GM19023 (cell line): ENCODE results near the gene EMP1.

Experiments used
- ATAC-seq: cut with Tn5 transposase; IDR thresholded peaks from one replicate; pipeline ENCODE4 v1.9.1; 2021; ENCODE audit warnings: mild to moderate bottlenecking, moderate library complexity; ENCODE audit not compliant: unreplicated experiment

The EMP1 gene

GRCh38 chr12:13171921-13172859 lies 24.3 kb upstream of the EMP1 start:
- no peak for ATAC-seq

GRCh38 chr12:13173012-13173932 lies 23.3 kb upstream of the EMP1 start:
- peak; percentile 92 for ATAC-seq

- ATAC-seq, result no peak
Measured at GRCh38 chr12:13175499-13175898, 21.0 kb upstream of the EMP1 start.

- no peak for ATAC-seq
Measured at GRCh38 chr12:13176256-13176655, 20.3 kb upstream of the EMP1 start.

- ATAC-seq, result no peak
Measured at GRCh38 chr12:13177373-13177772, 19.2 kb upstream of the EMP1 start.

GRCh38 chr12:13177906-13178305 lies 18.6 kb upstream of the EMP1 start:
- ATAC-seq, result no peak

- ATAC-seq, result no peak
Measured at GRCh38 chr12:13178568-13179210, 17.8 kb upstream of the EMP1 start.

GRCh38 chr12:13179211-13180074 lies 17.1 kb upstream of the EMP1 start:
- no peak for ATAC-seq

- ATAC-seq, result no peak
Measured at GRCh38 chr12:13181375-13182070, 15.0 kb upstream of the EMP1 start.

- no peak for ATAC-seq
Measured at GRCh38 chr12:13182881-13183280, 13.6 kb upstream of the EMP1 start.

GRCh38 chr12:13183620-13184019 lies 12.9 kb upstream of the EMP1 start:
- ATAC-seq, result no peak

GRCh38 chr12:13186302-13186701 lies 10.2 kb upstream of the EMP1 start:
- ATAC-seq, result no peak

GRCh38 chr12:13187399-13187798 lies 9.1 kb upstream of the EMP1 start:
- no peak for ATAC-seq

GRCh38 chr12:13189264-13189663 lies 7.3 kb upstream of the EMP1 start:
- no peak for ATAC-seq

GRCh38 chr12:13190275-13190674 lies 6.3 kb upstream of the EMP1 start:
- ATAC-seq, result no peak

GRCh38 chr12:13192719-13193118 lies 3.8 kb upstream of the EMP1 start:
- ATAC-seq, result no peak

GRCh38 chr12:13193505-13194231 lies 2.9 kb upstream of the EMP1 start:
- ATAC-seq, result no peak

GRCh38 chr12:13194401-13195110 lies 2.0 kb upstream of the EMP1 start:
- ATAC-seq, result no peak
